HG03045 (cell line): ENCODE results near the gene CWC27.
"Not testable (repeated sequence)": the region's sequence is repeated elsewhere in the genome, so short reads cannot be mapped to it uniquely, and the experiment has no call there.

Experiments used
- ATAC-seq: cut with Tn5 transposase; IDR thresholded peaks from one replicate; pipeline ENCODE4 v1.9.1; 2021; ENCODE audit warnings: mild to moderate bottlenecking, moderate library complexity; ENCODE audit not compliant: unreplicated experiment

The CWC27 gene

DNA sequence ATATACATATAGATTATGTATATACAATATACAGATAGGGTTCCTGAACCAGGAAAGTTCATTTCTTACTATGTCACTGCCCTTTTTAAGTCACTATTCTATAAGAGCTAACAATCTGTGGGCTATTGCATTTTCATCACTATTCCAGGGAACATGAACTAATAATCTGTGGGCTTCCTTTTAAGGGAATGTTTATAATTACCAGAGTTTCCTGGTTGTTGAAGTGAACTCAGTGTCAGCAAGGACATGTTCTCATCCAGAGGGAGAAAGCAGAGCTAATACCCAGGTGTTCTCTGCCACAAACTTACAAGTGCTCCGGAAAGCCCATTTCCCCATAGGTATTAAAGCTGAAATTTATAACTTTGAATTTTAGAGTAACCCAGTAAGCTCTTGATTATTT, 69.6 kb downstream of the CWC27 start:
- ATAC-seq, result no peak

DNA sequence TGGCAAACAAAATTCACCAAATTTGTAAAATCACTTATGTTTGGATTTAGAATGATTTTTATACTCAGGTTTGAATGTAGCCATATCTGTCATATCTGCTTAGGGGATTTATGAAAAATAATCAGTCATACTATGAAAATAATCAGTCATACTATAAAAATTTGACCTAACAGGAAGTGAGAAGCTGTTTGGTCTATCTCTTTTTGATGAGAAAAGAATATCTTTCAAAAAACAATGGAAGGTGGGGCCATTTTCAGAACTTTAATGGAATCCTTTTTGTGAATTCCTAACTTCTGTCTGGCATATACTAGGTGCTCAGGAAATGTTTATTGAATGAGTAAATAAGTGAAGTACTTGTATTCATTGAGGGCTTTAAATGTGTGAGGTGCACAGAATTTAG, 70.1 kb downstream of the CWC27 start:
- no peak for ATAC-seq

DNA sequence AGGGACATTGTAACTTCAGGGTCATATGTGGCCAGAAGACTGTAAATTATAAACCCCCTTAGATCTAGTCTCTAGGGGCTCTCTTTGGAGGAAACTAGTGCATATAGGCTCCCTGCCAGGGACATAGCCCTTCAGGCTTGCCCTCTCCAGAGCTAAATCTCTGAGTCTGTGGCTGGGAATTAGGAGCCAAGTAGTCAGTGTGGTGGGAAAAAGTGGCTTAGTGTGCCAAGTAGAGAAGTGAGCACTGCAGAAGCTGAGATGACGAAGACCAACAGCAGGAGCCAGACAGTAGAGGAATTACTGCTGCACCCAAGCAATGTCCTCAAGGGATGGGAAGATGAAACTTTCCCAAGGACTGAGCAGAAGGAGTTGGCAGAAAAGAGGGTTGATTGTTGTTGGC, 71.2 kb downstream of the CWC27 start:
- no peak for ATAC-seq

DNA sequence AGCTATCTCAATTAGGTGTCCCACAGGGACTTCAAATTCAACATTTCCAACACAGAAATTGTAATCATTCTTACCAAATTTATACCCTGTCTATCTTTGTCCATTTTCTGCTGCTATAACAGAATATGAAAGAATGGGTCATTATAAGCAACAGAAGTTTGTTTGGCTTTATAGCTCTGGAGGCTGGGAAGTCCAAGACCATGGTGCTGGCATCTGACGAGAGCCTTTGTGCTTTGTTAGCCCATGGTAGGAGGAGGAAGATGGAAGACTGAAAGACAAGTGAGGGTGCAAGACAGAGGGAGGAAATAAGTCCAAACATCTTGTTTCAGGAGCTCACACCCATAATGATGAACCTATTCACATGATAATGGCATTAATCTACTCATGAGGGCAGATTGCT, 72.2 kb downstream of the CWC27 start:
- no peak for ATAC-seq

DNA sequence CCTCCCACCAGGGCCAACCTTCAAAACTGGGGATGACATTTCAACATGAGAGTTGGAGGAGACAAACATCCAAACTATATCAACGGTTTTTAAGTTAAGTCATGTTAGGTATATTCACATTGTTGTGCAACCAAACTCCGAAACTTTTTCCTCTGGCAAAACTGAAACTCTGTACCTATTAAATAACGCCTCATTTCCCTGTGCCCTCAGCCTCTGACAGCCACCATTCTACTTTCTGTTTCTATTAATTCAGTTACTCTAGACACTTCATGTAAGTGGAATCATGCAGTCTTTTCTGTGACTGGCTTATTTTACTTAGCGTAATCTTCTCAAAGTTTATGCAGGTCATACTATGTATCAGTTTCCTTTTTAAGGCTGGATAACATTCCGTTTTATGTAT, 85.0 kb downstream of the CWC27 start:
- ATAC-seq, result no peak

DNA sequence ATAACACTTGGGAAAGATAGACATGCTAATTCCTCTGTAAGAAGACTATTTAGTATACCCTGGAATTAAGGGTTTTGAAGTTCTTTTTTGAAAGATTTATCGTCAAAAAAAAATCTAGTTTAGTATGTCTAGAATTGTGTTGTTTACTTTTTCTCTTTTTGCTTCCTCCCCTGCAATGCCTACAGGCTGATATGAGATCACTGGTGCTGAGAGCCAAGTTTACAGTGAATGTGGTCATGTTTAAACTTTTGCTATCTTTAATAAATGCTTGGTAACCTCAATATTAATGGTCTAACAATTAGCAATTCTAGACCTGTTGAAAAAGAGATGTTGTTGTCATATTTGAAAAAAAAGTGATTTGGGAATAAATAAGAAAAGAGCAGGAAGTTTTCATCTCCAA, 86.1 kb downstream of the CWC27 start:
- no peak for ATAC-seq

DNA sequence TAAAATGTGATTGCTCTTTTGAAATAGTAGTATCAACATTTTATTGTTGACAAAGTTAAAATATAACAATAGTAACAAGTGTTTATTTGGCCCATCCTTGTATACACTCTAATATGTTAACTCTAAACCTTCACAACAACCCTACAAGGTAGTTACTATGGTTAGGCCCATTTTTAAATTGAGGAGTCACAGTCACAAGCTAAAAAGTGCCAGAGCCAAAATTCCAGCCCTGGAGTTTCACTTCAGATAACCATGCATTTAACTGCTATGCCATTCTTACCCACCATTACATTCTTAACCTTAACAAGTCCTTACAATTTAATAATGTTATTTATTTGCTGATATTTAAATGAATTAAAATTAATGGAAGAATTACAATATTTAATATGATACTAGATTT, 91.2 kb downstream of the CWC27 start:
- ATAC-seq, result no peak

DNA sequence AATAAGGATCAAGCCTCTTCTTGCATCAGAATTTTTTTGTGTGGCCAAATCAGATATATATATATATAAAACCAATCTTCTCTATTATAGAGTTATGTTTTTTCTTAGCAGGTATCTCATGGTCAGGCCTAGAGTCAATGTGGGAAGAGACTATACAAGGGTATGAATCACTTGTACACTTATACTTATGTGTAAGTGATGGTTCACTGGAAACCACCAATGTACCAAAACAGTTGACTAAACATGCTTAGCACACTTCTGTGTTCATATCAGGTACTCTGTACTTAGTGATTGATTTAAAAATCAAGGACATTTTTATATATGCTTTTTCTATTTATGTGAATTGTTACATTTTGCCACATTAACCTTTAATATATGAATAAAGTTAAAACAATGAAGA, 92.6 kb downstream of the CWC27 start:
- no peak for ATAC-seq

DNA sequence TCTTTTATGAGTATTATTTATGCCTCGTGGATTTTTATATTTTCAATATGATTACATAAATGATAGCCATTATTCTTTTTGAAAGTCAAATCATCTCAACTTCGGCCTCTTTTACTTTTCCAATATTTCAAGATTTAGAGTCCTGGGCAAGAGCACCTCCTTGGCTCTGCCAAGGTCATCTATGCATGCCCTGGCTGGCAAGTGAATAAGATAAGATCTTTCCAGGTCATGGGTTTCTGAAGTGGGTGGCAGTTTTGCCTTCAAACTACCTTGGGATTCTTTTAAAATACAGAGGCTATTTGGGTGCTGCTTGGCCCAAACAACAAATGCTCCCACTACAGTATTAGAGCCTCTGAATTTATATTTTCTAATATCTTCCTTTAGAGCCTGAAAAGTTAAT, 95.4 kb downstream of the CWC27 start:
- ATAC-seq, result no peak

DNA sequence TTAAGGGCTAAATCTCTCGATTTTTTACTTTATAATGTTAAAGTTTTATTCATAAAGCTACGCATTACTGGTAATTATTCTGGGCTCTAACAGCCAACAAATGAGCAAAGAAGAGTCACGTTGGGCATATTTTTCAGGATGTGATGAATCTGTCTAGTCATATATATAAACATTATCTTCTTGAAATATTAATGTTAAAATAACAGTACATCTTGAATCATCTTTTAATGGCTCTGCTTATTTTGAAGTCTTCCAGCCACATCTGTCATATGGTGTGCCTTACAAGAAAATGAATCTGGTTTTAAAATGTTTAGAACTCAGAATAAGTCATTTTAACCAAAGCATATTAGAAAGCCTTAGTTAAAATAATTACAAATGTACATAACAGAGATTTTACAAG, 96.9 kb downstream of the CWC27 start:
- ATAC-seq, result no peak

DNA sequence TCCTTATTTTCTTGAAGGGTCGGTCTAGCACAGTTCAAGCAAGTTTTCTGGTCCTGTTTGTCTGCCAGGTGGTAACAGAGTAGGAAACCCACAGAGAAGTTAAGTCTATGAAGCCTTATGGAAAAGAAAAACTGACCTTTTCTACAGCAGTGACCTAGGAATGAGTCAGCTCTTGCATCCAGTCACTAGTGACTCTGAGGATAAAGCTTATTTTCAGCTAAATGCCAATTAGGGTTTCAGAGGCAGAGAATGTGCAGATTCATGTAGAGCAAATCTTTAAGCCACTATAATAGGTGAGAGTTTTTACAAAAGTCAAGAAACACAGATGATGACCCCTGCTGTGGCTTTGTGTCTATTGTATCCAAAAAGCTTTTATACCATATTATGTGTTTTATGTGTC, 100.7 kb downstream of the CWC27 start:
- ATAC-seq, result no peak

DNA sequence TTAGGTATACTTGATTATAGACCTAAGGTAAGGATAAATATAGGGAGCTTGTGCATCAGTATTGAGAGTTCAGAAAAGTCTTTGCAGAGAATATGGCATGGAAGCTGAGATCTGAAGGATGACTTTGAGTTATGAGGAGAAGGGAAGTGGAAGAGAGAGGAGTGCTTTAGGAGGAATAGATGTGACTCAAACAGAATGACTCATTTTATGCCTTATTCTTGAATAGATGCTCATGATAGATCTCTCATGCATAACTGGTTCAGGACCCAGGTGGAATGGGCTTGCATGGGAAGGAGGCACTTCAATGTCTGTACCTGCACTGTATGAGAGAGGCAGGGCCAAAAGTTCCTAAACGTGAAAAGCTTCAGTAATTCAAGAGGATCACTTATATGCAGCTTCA, 103.3 kb downstream of the CWC27 start:
- ATAC-seq, result no peak

DNA sequence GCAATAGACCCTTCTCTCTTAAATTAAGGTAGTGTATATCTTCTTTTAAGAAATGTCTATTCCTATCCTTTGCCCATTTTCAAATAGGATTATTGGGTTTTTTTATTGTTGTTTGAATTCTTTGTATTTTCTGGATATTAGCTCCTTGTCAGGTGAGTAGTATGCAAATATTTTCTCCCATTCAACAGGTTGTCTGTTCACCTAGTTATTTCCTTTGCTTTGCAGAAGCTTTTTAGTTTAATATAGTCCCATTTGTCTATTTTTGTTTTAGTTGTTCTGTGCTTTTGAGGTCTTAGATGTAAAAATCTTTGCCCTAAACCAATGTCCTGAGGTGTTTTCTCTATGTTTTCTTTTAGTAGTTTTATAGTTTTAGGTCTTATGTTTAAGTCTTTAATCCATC, 104.7 kb downstream of the CWC27 start:
- ATAC-seq, result no peak

DNA sequence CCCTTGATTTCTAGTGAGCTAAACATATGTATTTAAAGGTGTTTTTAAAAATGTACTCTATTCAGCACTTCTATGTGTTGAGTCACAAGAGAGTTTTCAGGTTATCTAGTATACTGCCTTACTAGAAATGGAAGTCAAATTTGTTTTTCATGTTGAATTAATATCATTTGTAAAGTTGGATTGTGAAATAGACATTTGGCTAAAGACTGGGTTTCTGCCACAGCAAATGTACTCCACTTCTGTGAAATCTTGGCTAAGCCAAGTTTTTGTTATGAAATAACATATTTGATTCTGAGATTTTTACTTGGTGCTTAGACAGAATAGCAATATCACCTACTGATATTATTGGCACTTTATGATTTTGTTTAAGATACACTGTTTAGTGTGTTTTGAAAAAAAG, 106.0 kb downstream of the CWC27 start:
- no peak for ATAC-seq

DNA sequence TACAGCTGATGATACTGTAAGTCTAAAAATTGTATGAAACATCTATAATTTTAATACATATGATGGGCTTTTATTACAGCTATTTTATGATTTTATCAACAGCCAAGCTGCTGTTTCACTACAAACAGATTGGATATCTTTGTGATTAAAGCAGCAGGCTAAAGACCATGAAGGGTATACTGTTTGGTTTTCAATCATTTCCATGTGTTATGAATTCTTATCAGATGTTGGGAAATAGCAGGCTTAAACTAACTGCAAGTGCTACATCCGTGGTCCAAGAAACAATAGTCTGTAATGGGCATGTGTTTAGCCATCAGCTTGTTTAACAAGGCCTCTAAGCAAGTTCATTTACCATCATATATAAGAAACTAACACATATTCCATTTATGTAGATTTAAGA, 107.5 kb downstream of the CWC27 start:
- no peak for ATAC-seq

DNA sequence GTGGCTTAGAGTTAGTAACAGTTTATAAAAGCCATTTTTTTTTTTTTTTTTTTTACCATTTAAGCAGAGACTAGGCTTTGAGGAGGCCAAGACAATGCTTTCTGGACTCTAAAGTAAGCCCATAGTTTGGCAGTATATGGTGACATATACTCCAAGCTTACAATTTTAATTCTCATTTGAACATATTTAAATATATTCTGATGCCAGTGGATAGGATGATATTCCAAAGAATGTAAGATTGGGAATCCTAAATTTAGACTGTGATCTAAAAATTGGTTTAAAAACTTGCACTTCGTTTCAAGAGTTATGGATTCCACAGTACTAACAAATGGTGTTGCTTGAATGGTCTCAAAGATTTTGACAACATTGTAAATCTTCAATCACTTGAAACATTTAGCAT, 112.1 kb downstream of the CWC27 start:
- no peak for ATAC-seq

DNA sequence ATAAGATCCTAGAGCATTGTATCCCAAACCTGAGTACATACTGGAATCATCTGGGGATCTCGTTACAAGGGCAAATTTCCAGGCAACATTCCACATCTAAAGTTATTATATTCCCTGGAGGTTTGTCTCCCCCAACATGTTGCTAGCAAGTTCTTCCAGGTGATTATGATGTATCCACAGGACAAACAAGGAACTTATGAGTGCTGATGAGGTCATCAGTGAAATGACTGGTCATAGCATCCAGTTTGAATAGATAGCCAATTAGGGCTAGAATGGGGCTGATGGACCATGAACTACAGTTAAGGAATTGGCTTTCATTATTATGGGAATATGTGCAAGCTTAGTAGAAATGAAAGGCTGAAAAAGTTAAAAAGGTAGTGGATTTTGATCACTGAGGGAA, 115.2 kb downstream of the CWC27 start:
- no peak for ATAC-seq

DNA sequence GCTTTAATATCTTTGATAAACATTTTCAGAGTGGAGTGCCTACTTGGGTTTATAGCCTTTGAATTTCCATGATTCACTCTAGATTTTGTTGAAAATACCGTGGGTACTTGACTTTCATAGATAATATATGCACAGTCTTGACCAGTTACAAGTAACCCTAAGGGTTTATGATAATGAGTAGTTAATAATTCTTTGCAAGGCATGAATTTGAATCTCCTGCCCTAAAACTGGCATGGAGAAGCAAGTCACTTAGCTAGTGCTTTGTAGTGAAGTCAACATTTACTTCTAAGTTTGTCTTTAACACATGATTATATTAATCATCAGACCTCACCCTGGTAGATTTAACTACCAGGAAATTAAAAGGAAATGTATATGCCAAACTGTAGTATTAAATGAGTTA, 115.8 kb downstream of the CWC27 start:
- ATAC-seq, result no peak

DNA sequence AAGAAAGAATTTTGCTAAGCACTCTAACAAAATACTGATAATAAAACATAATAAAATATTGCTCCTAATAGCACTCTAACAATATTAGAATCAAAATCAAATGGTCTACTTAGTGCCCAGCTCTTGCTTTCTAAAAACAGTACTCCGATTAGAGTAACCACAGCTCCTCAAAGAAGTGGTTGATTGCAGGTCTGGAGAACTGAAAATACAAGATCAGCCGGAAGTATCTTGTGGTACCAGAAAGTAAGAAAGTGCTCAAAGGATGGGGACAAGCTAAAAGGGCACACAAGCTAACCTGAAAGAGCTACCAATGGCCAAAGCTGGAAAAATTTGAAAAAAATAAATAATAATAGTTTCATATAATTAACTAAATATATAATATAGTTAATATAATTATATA, 119.2 kb downstream of the CWC27 start:
- ATAC-seq, result no peak

DNA sequence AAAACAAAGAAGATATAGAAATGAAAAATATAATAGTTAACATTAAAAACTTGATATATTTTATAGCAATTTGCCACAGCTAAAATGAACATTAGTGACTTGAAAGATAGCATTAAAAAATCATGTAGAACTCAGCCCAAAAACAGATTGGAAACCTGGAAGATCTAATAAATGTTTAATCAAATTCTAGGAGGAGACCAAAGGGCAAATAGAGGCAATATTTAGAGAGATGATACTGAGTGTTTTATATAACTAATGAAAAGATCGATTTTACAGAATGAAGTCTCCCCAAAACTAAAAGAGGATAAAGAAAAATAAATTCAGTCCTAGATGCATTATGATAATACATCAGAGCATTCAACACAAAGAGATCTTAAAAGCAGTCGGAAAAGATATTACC, 127.0 kb downstream of the CWC27 start:
- no peak for ATAC-seq

DNA sequence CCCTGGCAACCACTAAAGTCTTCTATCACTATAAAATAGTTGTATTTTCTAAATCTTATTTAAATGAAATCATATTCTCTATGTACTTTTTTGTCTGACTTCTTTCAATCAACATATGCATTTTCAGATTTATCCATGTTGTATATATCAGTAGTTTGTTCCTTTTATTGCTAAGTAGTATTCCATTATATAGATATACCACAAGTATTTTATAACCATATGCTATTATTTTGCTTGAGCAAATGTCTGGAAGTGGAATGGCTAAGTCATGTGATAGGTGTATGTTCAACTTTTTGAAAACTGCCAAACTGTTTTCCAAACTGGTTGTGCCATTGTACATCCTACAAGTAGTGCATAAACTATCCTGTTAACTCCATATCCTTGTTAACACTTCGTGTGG, 131.1 kb downstream of the CWC27 start:
- ATAC-seq, result no peak

DNA sequence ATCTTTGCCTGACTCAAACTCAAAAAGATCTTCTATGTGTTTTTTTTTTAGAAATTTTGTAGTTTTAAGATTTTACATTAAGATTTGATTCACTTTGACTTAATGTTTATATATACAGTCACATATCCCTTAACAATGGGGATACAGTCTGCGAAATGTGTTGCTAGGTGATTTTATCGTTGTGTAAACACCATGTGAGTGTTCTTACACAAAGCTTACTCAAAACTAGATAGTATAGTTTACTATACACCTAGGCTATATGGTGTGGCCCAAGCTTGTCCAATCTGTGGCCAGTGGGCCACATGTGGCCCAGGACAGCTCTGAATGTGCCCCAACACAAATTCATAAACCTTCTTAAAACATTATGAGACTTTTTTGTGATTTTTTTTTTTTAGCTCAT, 131.9 kb downstream of the CWC27 start:
- ATAC-seq, result no peak

DNA sequence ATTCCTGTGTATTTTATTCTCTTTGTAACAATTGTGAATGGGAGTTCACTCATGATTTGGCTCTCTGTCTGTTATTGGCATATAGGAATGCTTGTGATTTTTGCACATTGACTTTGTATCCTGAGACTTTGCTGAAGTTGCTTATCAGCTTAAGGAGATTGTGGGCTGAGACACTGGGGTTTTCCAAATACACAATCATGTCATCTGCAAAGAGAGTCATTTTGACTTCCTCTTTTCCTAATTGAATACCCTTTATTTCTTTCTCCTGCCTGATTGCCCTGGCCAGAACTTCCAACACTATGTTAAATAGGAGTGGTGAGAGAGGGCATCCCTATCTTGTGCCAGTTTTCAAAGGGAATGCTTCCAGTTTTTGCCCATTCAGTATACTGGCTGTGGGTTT, 138.7 kb downstream of the CWC27 start:
- not testable (repeated sequence) for ATAC-seq

DNA sequence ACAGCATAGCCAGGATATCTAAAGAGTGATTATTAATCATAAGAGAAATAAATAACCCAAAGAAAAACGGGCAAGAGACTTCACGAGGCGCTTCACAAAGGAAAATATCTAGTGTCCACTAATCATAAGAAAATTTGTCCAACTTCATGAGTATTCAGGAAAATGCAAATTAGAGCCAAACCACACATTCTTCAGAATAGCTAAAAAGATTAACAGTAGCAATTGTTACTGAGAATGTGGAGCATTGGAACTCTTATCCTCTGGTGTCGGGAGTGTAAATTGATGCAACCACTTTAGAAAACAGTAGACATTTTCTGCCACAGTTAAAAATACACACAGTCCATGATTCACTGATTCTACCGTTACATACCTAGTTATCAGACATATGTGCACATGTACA, 145.7 kb downstream of the CWC27 start:
- no peak for ATAC-seq
